ENCODE data around the gene TBC1D16. TPM values are rescaled to one million over a fixed set of nuclear protein-coding genes. Genes with fewer than 3 reads are reported as not detected.
"Not testable (repeated sequence)": the region's sequence is repeated elsewhere in the genome, so short reads cannot be mapped to it uniquely, and the experiment has no call there.

TBC1D16 gene
- total RNA-seq, 1 donor from 2014 or later, result 21.7 TPM

DNA sequence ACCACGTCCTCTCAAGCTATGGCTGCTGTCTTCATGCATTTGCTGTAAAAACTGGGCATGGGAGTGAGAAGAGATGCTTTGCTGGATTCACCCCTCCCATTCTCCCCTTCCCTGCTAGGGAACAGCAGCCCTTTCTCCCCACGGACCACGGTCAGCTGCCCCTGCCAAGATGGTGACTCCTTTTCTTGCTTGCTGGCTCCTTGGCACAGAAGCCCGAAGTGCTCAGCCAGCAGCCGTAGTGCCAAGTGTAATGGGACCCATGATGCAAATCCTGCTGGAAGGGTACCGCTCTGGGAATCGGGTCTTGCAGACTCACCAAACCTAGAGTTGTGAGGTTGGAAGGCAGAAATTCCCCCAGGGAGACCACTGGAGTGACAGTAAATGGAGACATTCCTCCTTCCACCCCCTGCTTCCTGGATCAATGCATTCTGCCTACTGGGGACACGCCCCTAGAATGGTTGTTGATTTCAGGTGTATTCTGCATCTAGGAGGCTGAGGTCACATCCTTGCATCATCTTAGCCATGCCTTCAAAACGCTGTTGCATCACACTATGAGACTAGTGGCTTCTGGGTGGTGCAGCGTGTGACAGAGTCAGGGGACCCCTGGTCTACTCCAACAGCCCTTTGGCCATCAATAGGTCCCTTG is 133.4 kb downstream of the TBC1D16 start:
- intact Hi-C loops (cut with DNase I), result no loop called here
- Histone ChIP-seq H3K4me3 (no peak overlapping the region), H3K27me3 (no peaks in the 10 kb centered on the region), H3K9me3 (no peaks in the 10 kb centered on the region), H3K36me3 (no peaks in the 10 kb centered on the region), H3K27ac (no peak overlapping the region), H3K4me1 (no peaks in the 10 kb centered on the region)
- ATAC-seq, result no peak
- DNase-seq, result no peak
- TF ChIP-seq, protein P1, sequence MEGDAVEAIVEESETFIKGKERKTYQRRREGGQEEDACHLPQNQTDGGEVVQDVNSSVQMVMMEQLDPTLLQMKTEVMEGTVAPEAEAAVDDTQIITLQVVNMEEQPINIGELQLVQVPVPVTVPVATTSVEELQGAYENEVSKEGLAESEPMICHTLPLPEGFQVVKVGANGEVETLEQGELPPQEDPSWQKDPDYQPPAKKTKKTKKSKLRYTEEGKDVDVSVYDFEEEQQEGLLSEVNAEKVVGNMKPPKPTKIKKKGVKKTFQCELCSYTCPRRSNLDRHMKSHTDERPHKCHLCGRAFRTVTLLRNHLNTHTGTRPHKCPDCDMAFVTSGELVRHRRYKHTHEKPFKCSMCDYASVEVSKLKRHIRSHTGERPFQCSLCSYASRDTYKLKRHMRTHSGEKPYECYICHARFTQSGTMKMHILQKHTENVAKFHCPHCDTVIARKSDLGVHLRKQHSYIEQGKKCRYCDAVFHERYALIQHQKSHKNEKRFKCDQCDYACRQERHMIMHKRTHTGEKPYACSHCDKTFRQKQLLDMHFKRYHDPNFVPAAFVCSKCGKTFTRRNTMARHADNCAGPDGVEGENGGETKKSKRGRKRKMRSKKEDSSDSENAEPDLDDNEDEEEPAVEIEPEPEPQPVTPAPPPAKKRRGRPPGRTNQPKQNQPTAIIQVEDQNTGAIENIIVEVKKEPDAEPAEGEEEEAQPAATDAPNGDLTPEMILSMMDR (IDR thresholded peaks at IDR 0.05), result no peak

DNA sequence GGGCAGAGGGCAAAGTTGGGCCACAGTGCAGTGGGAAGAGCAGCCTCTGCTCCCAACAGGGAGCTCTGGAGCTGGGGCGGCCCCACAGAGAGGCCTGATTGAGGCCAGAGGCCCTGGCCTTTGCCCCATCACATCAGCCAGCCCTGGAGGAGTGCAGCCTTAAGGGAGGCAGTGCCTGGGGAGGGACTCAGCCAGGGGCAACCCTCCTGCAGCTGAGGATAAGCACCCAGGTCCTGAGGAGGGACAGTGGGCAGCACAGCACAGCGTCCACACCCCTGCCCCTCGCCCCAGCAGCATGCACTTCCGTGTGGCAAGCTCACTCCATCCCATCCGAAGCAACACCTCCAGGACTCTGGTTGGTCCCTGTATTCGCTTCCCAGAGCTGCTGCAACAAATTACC is 134.5 kb downstream of the TBC1D16 start:
- ATAC-seq (no peak), DNase-seq (no peak)
- H3K4me1 ChIP-seq, result no peaks in the 10 kb centered on the region
- no peaks in the 10 kb centered on the region for H3K27me3 ChIP-seq
- H3K9me3 ChIP-seq, result no peaks in the 10 kb centered on the region
- H3K36me3 ChIP-seq, result no peaks in the 10 kb centered on the region
- TF ChIP-seq, protein P1 (IDR thresholded peaks at IDR 0.05), result no peak
- no peak overlapping the region for H3K4me3 ChIP-seq
- H3K27ac ChIP-seq, result no peak overlapping the region
- intact Hi-C loops (cut with DNase I), result no loop called here

DNA sequence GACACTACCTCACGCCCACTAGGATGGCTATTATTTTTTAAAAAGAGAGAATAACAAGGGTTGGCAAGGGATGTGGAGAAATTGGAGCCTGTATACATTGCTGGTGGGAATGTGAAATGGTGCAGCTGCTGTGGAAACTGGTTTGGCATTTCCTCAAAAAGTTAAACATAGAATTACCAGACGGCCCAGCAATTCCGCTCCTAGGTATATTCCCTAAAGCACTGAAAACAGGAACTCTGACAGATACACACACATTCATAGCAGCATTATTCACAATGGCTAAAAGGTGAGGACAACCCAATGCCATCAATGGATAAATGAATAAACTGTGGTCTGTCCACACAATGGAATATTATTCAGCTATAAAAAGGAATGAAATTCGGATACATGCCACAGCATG is 136.1 kb downstream of the TBC1D16 start:
- Histone ChIP-seq H3K27me3 (no peaks in the 10 kb centered on the region), H3K9me3 (no peaks in the 10 kb centered on the region), H3K27ac (no peak overlapping the region), H3K36me3 (no peaks in the 10 kb centered on the region), H3K4me1 (no peaks in the 10 kb centered on the region), H3K4me3 (no peak overlapping the region)
- TF ChIP-seq, protein P1 (IDR thresholded peaks at IDR 0.05), result no peak
- intact Hi-C loops (cut with DNase I), result no loop called here
- DNase-seq (no peak), ATAC-seq (no peak)

DNA sequence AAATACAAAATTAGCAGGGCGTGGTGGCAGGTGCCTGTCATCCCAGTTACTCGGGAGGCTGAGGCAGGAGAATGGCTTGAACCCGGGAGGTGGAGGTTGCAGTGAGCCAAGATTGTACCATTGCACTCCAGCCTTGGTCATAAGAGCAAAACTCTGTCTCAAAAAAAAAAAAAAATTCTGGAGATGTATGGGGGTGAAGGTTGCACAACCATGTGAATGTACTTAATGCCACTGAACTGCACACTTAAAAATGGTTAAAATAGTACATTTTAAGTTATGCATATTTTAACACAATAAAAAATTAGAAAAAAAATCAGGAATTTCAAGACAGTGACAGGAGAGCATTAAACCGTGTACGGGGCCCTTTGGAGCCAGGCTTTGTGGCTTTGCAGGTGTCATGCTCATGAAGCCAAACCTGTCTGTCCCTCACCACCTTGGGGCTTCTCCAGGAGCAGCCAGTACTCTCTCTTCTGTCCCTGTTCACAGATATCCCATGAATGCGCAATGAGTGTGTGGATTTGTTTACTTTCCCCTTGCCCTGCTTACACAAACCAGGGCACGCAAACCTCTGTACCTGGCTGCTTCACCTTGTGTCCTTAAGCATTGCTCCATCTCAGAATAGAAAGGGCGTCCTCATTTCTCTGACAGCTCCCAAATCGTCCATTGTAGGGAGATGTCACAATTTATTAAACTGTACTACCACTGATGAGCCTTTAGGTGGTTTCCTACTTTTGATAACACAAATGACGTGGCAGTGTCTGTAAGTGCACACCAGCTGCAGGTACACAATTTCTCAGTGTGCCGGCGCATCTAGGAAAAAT is 138.2 kb downstream of the TBC1D16 start:
- Histone ChIP-seq H3K27ac (no peak overlapping the region), H3K4me3 (no peak overlapping the region), H3K27me3 (no peaks in the 10 kb centered on the region), H3K9me3 (no peaks in the 10 kb centered on the region), H3K36me3 (no peaks in the 10 kb centered on the region), H3K4me1 (no peaks in the 10 kb centered on the region)
- ATAC-seq, result peak; percentile 75
- intact Hi-C loops (cut with DNase I), result no loop called here
- no peak for DNase-seq
- TF ChIP-seq, protein P1 (IDR thresholded peaks at IDR 0.05), result no peak

DNA sequence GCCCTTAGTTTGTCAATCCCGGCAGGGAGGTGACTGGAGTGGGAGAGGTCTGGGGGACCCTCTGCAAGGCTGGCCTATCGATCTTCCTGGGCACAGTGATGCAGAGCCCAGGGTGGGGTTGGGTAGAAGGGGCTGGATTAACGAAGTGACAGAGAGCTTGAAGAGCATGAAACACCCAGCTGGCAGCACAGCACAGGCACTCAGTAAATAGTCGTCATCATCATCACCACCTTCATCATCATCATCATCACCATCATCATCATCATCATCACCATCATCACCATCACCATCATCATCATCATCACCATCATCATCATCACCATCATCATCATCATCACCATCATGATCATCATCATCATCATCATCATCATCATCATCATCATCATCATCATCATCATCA is 142.2 kb downstream of the TBC1D16 start:
- not testable (repeated sequence) for H3K27ac ChIP-seq, ATAC-seq

DNA sequence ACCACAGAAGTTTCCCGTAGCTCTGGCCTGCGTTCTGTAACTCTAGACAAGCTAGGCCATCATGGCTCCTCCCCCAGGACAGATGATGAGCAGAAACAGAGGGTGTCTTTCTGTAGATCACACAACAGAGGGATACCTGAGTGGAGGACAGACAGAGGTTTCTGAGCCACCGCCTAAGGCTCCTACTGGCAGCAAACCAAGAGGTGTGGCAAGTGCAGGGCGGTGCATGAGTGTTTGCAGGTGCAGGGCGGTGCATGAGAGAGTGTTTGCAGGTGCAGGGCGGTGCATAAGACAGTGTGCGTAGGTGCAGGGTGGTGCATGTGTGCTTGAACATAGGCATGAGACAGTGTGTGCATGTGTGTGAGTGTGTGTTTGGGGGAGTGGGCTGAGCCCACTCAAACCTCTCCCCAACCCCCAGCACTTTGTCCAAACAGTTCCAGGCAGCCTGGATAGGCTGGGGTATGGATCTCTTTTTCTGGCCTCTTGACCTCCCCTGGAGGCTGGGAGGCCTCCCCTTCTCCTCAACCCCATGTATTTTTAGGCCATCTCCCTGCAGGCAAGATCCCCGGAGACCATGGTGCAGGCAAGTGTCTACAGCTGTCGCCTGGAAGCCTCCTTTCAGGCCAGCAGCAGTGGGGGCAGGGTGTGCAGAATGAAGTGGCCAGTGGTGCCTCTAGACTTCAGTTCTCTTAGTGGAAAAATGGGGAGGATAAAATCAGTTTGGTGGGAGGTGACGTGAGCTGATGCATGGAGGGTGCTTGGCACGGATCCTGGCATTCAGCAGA is 143.0 kb downstream of the TBC1D16 start:
- Histone ChIP-seq H3K27ac (no peak overlapping the region), H3K4me1 (no peaks in the 10 kb centered on the region), H3K4me3 (no peak overlapping the region), H3K36me3 (no peaks in the 10 kb centered on the region), H3K9me3 (no peaks in the 10 kb centered on the region), H3K27me3 (peaks cover 7% of the 10 kb centered on the region)
- DNase-seq (no peak), ATAC-seq (peak; percentile 67)
- intact Hi-C loops (cut with DNase I), result no loop called here
- TF ChIP-seq, protein P1 (IDR thresholded peaks at IDR 0.05), result no peak

More for the DNA sequence above, 142.2 kb downstream of the TBC1D16 start:
- H3K4me3 ChIP-seq; DNase-seq; intact Hi-C loops (cut with DNase I); H3K9me3 ChIP-seq; H3K36me3 ChIP-seq; H3K27me3 ChIP-seq; H3K4me1 ChIP-seq: not testable (repeated sequence)
